NCI-H2029 treated with DMSO at 0.1 percent for 48 hours (cell line): ENCODE data around the gene METTL16.
A peak's percentile ranks its signal among the peaks of the same experiment; 100 is the strongest.
"Not testable (repeated sequence)": the region's sequence is repeated elsewhere in the genome, so short reads cannot be mapped to it uniquely, and the experiment has no call there.

Experiments
- DNase-seq: peaks from one replicate; lab custom pipeline; 2025; lab: John Stamatoyannopoulos, UW

Gene METTL16, protein sequence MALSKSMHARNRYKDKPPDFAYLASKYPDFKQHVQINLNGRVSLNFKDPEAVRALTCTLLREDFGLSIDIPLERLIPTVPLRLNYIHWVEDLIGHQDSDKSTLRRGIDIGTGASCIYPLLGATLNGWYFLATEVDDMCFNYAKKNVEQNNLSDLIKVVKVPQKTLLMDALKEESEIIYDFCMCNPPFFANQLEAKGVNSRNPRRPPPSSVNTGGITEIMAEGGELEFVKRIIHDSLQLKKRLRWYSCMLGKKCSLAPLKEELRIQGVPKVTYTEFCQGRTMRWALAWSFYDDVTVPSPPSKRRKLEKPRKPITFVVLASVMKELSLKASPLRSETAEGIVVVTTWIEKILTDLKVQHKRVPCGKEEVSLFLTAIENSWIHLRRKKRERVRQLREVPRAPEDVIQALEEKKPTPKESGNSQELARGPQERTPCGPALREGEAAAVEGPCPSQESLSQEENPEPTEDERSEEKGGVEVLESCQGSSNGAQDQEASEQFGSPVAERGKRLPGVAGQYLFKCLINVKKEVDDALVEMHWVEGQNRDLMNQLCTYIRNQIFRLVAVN

DNA sequence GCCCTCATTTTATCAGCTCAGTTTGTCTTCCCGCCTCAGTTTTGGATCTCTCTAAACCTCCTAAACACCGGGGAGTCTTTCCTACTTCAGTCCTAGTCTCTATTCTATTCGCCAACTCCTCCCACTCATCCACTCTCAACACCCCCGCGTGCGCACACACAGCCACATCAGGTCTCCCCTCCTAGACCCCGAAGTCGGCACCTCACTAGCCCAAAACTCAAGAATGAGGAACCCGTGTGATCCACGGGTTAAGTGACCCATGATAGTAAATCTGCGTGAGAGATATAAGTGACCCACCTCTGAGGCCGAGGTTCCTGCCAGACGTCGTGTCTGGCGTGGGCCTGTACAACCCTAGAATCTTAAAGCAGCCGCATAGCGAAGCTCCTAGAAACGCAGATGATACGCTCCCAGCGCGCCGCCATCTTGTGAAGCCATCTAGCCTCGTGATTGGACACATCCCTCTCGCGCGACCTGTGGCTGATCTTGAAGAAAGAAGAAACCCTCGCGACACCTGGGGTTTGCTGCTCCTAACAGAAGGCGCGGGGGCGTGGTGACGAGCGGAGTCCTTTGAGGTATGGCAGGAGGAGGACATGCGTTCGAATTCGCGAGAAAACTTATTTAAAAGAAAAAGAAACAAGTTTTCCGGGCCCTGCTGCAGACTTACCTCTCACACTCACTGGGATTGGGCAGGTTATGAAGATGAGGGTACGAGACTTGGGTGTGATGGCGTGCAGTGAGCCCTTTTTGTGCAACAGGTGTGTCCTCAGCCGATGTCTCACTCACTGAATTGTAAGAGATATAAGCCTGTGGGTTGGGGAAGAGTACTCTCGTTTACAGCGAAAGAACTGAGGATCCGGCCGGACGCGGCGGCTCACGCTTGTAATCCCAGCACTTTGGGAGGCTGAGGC lies at the start of gene METTL16:
Gene METTL16 (minus strand): TSS at position 427 of the 908 bp plus-strand sequence. CDS start 9,557 bp downstream, outside the sequence.
- DNase-seq: peak; percentile 83

- DNase-seq: no peak
These were observed 49.0 kb upstream of the METTL16 start for GRCh38 chr17:2560658-2561057.

- DNase-seq: no peak
These were observed 40.2 kb upstream of the METTL16 start for GRCh38 chr17:2551928-2552327.

- DNase-seq: no peak
These were observed 39.8 kb upstream of the METTL16 start for GRCh38 chr17:2551493-2551892.

GRCh38 chr17:2549392-2550211 lies 37.9 kb upstream of the METTL16 start:
- DNase-seq: no peak

DNA sequence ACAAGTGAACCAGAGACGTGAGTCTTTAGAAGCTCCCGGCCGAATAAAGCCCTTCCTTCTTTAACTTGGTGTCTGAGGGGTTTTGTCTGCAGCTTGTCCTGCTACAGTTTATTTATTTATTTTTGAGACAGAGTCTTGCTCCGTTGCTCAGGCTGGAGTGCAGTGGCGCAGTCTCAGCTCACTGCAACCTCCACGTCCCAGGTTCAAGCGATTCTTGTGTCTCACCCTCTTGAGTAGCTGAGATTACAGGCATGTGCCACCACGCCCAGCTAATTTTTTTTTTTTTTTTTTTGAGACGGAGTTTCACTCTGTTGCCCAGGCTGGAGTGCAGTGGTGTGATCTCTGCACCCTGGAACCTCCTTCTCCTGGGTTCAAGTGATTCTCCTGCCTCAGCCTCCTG lies 36.3 kb upstream of the METTL16 start:
- not testable (repeated sequence) for DNase-seq

DNA sequence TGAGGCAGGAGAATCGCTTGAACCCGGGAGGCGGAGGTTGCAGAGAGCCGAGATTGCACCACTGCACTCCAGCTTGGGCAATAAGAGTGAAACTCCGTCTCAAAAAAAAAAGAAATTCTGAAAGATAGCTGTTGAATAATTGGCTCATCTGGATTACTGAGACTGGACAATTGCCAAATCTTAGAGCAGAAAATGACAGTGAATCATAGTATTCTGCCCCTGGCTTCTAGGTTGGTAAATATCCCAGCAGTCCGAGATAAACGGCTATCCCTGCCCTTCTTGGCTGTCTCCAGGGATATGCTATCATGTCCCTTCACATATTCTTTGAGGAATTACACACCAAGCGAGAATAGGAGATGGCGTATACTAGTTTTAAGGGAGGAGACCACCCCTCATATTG lies 35.5 kb upstream of the METTL16 start:
- no peak for DNase-seq

DNA sequence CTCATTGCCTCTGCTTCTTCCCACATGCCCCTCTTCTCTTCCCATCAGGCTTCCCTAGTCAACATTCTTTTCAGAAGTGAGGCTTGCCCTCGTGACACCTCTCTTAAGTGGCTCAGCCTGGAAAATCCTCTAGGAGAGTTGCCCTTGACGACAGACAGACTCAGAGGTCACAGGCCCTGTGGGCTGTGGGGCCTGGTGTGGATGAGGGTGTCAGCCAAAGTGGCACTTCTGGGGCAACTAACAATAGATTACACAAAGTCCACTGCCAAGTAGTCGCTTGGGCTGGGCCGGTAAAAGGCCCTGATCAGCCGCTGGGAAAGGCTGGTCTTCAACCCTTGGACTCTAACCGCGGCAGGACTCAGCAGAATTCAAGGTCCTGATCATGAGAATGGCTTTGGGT lies 33.7 kb upstream of the METTL16 start:
- no peak for DNase-seq

DNA sequence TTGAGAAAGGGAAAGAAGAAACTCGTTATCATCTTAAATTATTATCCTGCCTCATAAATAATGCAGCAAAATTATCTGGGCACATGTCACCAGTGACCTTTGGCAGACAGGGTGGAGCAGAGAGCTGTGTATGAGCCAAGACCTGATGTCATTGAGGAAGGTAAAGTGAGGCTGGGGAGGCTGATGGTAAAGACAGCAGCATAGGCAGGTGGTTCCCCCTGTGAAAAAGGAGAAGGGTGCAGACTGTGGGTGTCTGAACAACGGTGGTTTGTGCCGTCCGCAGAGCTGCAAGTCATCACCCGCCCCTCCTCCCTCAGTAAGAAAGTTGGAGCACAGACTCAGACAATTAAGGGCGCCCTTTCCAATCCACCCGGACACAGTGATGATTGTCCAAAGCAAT lies 30.8 kb upstream of the METTL16 start:
- DNase-seq: no peak

- DNase-seq: no peak
These were observed 30.4 kb upstream of the METTL16 start for GRCh38 chr17:2542056-2542455.

DNA sequence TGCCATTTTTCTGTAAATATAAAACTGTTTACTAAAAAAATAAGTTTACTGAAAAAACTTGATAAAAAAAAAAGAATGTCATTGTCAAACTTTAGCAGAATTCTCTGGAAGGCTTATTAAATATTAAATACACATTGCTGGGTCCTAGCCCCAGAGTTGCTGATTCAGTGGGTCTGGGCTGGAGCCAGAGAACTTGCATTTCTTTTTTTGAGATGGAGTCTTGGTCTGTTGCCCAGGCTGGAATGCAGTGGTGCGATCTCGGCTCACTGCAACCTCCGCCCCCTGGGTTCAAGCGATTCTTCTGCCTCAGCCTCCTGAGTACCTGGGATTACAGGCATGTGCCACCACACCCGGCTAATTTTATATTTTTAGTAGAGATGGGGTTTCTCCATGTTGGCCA lies 25.9 kb upstream of the METTL16 start:
- DNase-seq: not testable (repeated sequence)

DNA sequence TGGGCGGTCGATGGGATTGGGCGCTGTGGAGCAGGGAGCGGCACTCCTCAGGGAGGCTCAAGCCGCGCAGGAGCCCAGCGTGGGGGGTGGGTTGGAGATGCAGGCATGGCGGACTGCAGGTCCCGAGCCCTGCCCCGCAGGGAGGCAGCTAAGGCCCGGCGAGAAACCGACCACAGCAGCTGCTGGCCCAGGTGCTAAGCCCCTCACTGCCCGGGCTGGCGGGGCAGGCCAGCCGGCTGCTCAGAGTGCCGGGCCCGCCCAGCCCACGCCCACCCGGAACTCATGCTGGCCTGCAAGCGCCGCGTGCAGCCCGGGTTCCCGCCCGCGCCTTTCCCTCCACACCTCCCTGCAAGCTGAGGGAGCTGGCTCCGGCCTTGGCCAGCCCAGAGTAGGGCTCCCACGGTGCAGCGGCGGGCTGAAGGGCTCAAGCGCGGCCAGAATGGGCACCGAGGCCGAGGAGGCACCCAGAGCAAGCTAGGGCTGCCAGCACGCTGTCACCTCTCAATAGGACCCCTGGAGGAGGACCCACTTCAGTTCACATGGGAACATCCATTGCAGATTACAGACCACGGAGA lies 20.5 kb upstream of the METTL16 start:
- DNase-seq: no peak

GRCh38 chr17:2531243-2531954 lies 19.7 kb upstream of the METTL16 start:
- not testable (repeated sequence) for DNase-seq

- not testable (repeated sequence) for DNase-seq
These were observed 10.2 kb upstream of the METTL16 start for GRCh38 chr17:2521775-2522410.

- no peak for DNase-seq
These were observed 9.6 kb upstream of the METTL16 start for GRCh38 chr17:2521257-2521656.

DNA sequence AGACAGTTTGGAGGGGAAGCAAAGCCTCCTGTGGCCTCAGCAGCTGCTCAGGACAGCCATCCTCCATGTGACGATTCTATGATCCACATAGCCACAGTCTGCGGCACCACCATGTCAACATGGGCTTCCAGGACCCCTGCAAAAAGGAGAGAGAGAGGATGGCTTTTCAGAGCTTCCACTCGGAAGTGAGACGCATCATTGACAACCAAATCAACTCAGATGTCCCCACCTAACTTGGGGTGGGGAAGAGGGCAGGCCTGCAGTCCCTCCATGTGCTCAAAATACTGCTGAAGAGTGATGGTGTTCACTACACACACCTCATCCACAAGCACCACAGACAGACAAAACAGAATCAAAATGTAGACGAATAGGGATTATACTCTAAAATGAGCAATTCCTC lies 5.9 kb upstream of the METTL16 start:
- DNase-seq: no peak

- no peak for DNase-seq
These were observed 588 bp downstream of the METTL16 start for GRCh38 chr17:2511138-2511461.

GRCh38 chr17:2510559-2510958 lies 1.1 kb downstream of the METTL16 start:
- no peak for DNase-seq

DNA sequence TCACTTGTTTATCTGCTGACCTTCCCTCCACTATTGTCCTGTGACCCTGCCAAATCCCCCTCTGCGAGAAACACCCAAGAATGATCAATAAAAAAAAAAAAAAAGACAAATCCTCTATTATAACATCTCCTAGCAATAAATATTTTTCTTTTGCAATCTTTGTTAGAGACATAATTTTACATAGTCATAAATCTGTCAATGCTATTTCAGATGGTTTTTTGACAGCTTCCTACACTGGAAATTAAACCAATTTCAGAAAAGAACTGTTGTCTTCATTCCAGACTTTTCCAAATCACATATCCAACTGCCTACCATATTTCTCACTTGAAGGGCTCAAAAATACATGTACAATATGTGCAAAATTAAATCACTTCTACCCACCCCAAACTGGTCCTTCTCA lies 3.7 kb downstream of the METTL16 start:
- no peak for DNase-seq

DNA sequence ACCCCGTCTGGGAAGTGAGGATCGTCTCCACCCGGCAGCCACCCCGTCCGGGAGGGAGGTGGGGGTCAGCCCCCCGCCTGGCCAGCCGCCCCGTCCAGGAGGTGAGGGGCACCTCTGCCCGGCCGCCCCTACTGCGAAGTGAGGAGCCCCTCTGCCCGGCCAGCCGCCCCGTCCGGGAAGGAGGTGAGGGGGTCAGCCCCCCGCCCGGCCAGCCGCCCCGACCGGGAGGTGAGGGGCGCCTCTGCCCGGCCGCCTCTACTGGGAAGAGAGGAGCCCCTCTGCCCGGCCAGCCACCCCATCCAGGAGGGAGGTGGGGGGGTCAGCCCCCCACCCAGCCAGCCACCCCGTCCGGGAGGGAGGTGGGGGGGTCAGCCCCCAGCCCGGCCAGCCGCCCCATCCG lies 4.7 kb downstream of the METTL16 start:
- not testable (repeated sequence) for DNase-seq
